NCI-H82 treated with DMSO at 0.1 percent for 48 hours (cell line): ENCODE data around the gene CCDC186.
"Not testable (repeated sequence)": the region's sequence is repeated elsewhere in the genome, so short reads cannot be mapped to it uniquely, and the experiment has no call there.

ENCODE experiments used
- DNase-seq: peaks from one replicate; lab custom pipeline; 2025; ENCODE audit not compliant: unreplicated experiment; lab: John Stamatoyannopoulos, UW

CCDC186 gene

GRCh38 chr10:114174695-114175188, 739 bp upstream of the CCDC186 start:
- no peak for DNase-seq

- DNase-seq, result no peak
Observed at GRCh38 chr10:114173603-114173920, 441 bp downstream of the CCDC186 start.

DNA sequence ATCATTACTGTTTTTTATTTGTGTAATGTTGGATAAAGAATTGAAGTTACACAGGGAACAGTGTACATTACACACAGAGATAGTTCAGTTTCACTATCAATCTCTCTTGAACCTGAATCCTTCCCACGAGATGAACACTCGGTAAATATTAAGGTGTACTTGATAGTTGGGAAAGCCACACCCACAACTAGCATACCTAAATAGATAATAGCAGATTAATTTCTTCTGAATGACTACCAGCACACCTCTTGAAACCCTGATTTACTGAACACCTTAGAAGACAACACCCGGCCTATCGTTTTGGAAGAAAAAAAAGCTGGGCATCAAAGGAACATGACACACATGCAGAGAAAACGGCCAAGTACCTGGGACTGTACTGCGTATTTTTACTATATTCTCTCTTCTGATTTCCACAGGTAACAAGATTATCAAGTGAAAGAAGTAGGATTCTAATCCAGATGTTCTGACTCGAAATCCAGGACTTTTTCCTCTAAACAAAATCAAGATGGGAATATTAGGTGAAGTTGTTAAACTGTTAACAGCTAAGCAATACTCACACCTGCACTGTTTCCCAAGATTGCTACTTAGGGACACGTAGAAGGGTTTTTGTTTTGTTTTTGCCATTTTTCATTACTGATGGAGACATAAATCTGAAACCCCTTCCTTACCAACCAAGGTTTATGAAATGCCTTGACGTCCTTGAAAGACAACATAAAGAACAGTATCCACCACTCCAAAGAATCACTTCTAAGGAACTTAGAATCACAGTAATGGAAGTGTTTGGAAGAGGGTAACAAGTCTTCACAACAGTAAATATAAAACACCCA, 1.0 kb downstream of the CCDC186 start:
- DNase-seq, result no peak

DNA sequence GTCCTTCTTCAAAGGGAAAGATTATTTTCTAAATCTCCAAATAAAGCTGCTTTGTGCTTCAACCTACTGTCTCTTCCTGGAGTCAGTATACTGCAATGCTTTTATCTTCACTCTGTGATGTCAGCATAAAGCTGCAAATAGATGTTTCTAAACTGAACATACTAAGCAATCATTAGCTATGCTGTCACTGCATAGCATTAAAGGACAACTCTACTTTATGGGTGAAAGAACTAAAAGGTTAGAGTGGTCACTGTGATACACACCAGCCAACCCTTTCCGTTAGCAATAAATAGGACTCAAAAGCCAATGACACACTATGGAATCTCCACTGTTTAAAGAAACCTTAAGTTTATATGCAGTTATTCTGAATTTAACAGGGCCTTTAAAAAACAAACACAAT, 1.8 kb downstream of the CCDC186 start:
- DNase-seq, result no peak

GRCh38 chr10:114168450-114169009, 5.5 kb downstream of the CCDC186 start:
- no peak for DNase-seq

DNA sequence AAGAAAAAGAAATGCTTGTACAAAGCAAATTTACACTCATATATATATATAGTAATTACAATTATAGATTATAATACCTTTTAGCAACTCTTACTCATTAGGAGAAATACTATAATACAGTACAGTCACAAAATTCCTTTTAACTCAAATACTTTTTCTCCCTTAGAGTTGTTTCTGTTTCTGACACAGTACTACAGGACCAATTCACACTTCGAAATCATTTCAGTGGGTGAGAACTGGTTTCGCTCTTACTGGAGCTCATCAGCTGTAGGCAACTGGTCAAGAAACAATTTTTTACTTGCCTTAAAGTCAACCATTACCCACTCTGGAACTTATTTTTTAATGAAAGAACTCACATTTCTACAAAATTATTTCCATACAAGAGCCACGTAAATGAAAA, 6.0 kb downstream of the CCDC186 start:
- DNase-seq, result no peak

DNA sequence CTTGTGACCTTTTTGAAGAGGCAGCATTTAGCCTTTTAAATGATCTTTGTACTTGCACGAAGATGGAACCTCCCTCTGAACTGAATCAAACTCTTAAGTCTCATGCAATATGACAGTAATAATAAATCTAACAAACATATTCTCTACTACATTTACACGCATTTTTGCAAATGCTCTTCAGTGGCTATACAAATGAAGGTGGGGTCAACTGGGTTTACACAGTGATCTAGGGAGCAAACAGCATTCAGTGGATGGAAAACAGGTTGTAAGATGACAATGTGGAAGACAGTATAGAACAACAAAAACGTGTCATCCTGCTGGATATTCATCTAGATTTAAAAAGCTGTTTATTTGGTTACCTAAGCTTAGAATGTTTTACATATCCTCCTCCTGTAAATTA, 7.5 kb downstream of the CCDC186 start:
- no peak for DNase-seq

DNA sequence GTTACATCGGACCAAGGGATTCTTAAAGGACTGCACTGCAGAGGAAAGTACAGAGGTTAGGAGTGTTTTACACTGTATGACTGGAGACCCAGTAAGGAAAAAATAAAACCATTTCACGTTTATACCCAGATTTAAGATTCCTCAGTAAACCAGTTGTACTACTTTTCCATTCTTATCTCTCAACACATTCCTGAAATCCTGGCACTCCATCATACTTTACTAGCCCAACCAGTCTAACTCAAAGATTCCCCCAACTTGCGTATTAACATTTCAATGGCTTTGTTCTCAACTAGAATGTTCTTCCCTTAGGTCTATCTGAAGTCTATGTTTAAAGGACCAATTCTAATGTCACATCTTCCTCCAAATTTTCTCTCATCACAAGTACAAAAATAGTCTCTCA, 8.0 kb downstream of the CCDC186 start:
- no peak for DNase-seq

- DNase-seq, result no peak
Observed at GRCh38 chr10:114163062-114163461, 10.9 kb downstream of the CCDC186 start.

DNA sequence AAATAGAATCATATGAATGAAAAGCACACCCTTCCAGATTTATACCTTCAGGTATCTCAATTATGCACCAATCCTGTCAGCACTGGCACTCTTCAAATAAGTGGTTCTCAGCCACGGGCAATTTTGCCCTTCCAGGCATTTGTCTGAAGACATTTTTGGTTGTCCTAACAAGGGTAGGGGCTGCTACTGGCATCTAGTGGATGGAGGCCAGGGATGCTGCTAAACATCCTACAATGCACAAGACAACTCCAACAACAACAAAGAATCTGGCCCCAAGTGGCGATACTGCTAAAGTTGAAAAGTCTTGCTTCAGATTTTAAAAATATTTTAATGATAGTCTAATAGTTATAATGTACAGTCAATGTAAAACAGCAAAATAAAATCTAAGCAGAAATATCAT, 16.1 kb downstream of the CCDC186 start:
- no peak for DNase-seq

DNA sequence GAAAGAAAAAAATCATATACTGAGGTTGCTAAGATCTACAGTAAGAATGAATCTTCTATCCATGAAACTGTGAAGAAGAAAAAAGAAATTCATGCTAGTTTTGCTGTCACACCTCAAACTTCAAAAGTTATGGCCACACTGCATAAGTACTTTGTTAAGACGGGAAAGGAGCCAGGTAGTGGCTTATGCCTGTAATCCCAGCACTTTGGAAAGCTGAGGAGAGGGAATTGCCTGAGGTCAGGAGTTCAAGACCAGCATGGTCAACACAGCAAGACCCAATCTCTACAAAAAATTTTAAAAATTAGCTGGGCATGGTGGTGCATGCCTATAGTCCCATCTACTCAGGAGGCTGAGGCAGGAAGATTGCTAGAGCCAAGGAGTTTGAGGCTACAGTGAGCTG, 22.1 kb downstream of the CCDC186 start:
- DNase-seq, result no peak

- DNase-seq, result no peak
Observed at GRCh38 chr10:114151486-114151885, 22.5 kb downstream of the CCDC186 start.

- not testable (repeated sequence) for DNase-seq
Observed at GRCh38 chr10:114149476-114149875, 24.5 kb downstream of the CCDC186 start.

GRCh38 chr10:114143160-114143559, 30.8 kb downstream of the CCDC186 start:
- no peak for DNase-seq

DNA sequence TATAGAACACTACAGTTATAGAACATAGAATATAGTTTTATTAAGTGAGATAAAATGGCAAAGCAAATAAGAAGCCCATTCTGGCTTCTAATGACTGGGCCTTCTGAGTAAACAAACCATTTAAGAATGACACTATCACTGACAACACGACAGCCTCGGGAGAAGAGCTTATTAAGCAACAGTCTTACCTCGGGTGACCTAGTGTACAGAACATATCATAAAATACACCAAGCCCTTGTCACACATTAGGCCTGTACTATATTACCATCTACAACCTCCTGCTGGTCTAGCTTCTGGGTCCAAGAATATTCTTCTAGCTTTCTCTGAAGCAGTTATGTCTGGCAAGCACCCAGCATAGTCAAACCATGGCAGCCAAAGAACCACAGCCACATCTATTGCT, 32.0 kb downstream of the CCDC186 start:
- no peak for DNase-seq

GRCh38 chr10:114140827-114141226, 33.2 kb downstream of the CCDC186 start:
- not testable (repeated sequence) for DNase-seq

- DNase-seq, result no peak
Observed at GRCh38 chr10:114140036-114140435, 34.0 kb downstream of the CCDC186 start.

DNA sequence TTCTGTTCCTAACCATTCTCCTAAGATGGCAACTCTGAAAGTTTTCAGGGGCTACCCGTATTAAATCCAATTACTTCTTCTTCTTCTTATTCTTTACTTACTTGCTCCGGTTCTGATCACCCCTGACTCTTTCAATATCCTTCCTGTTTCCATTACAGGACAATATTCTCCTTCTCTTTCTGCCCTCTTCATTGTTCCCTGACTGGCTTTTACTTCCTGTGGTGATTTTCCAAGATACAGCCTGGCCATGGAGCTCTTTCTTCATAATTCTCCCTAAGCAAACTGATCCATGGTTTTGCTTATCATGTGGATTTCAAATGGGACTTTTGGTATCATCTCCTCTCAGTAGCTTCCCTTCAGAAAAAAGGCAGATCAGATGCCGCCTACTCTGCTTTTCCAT, 35.4 kb downstream of the CCDC186 start:
- DNase-seq, result no peak

- DNase-seq, result no peak
Observed at GRCh38 chr10:114135476-114135875, 38.5 kb downstream of the CCDC186 start.

DNA sequence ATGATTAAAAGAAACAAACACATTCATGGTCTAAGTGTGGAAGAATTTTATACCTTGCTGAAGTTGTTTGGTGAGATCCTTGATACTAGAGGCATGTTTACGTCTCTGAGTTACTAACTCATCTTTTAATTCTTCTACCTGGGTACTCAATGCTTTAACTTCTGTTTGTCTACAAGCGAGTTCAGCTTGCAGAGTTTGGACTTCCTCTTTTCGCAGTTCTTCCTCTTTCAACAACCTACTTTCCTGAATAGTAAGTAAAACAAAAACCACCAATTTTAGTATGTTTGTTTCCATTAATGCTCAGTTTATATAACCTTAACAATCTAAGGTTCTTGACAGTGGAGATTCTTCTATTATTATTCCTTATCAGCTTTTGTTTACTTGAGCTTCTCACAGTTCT, 42.9 kb downstream of the CCDC186 start:
- DNase-seq, result no peak

DNA sequence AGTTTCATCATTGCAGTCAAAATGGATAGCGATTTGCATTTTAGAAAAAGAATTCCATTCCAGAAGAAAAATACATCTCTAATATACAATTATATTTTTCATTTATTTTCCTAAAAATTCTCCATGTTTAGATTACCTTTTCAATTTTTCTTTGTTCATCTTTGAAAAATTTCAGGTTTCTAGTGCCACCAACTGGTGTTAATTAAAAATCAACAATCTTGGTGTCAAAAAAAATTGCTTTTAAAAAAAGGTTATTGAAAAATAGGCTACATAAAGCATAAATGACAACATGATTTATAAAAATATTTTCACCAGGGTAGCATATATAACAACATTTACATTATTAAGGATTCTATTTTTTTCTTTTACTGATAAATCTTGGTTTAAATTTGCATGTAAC, 53.0 kb downstream of the CCDC186 start:
- DNase-seq, result no peak

GRCh38 chr10:114118514-114118913, 55.5 kb downstream of the CCDC186 start:
- DNase-seq, result no peak

DNA sequence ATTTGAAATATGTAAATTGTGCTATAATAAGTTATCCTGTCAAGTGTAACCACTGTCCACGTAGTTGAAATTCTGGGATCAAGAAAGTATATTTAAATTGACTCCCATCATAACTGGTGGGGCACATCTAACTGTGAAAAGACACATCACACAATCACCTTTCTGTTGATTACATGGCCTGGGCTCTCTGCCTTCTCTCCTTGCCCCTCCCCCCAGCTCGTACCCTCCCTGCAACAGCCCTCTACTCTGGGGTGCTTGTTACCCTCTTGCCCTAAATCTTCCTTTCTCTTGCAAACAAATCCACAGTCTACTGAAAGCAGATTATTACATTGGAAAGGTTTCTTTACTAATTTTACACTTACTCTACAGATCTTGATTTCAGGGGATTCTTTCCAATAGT, 56.3 kb downstream of the CCDC186 start:
- DNase-seq, result no peak
